ENCODE measurements around the gene CORO1C. TPM values are rescaled to one million over a fixed set of nuclear protein-coding genes. Genes with fewer than 3 reads are reported as not detected.
A peak's percentile ranks its signal among the peaks of the same experiment; 100 is the strongest.

The CORO1C gene
- total and polyA plus RNA-seq, 4 experiments from 2014 or later: 8.0 to 12.6 (median 11.1) TPM

DNA sequence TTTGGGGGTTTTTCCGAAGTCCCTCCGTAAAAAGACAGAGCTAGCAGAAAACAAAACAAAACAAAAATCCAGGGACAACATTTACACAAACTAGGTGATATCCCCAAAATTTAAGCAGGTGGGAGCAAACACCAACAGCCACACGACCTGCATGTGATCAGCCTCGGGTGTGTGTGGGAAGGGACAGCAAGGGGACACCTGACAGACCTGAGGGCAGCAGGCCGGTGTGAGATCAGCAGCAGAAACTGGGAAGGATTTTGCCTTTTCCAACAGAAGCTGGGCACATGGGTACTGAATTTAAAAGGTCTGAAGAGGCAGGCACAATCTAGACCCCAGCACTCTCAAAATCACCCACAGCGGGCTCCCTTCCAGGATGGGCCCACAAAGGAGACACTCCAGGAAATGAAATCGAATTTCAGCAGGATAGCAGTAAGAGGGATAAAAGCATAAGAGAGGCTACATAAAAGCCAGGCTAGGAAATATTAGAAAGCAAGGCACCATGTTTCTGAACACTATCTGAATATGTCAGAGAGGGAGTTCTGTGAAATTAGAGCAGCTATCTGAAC, 61.2 kb downstream of the CORO1C start:
- no peaks in the 10 kb centered on the region for H3K4me1 Mint-ChIP-seq
- no peak overlapping the region for H3K4me3 ChIP-seq (ENCODE audit: low read length in 2 of 2)
- intact Hi-C loops (cut with micrococcal nuclease): no loop called here
- DNase-seq: no peak
- H3K27ac ChIP-seq (ENCODE audit: low read depth, low read length): no peak overlapping the region
- no peaks in the 10 kb centered on the region for H3K36me3 Mint-ChIP-seq
- ChIA-PET CTCF (ENCODE audit: partially characterized antibody) (interaction anchor here (1.3 to 14.3 kb wide), 3 partner anchors 24 to 133 kb away, joined by 5 to 368 read pairs (median 12); no protein-coding TSS in a partner anchor), POLR2A (ENCODE audit: partially characterized antibody) (no interaction called here)
- H3K36me3 ChIP-seq (ENCODE audit: insufficient read depth, low read length): no peaks in the 10 kb centered on the region
- H3K4me3 Mint-ChIP-seq: no peak overlapping the region
- no peaks in the 10 kb centered on the region for H3K9me3 Mint-ChIP-seq
- no peaks in the 10 kb centered on the region for H3K27me3 Mint-ChIP-seq
- H3K4me1 ChIP-seq (ENCODE audit: insufficient read depth, low read length): peaks cover 2% of the 10 kb centered on the region
- no peak overlapping the region for H3K27ac Mint-ChIP-seq
- H3K27me3 ChIP-seq (ENCODE audit: insufficient read depth, low read length): no peaks in the 10 kb centered on the region
- no peaks in the 10 kb centered on the region for H3K9me3 ChIP-seq (ENCODE audit: control insufficient read depth in 1 of 2, low read length in 2 of 2)

DNA sequence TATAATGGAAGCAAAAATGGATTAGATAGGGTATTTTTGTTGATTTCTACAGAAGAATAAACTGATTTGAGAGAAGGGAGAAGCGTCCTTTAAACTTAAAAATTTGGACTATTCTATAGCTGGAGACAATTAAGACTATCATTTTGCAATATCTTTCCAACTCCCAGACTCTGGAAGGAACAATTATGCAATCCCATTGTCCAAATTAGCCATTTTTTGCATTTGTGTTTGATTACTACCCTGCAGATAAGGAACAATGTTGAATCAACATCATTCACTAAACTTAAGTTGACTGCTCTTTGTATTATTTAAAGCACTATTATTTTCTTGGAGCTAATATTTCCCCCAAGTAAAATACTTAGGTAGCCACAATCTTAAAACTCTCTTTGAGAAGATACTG, 62.8 kb downstream of the CORO1C start:
- Mint-ChIP-seq H3K9me3 (no peaks in the 10 kb centered on the region), H3K27me3 (no peaks in the 10 kb centered on the region), H3K4me3 (no peak overlapping the region), H3K27ac (peak overlapping the region in 1 of 7 donors; percentile 17), H3K4me1 (peaks cover 7 to 10% (median 9%) of the 10 kb centered on the region in 4 donors), H3K36me3 (no peaks in the 10 kb centered on the region)
- no peaks in the 10 kb centered on the region for H3K36me3 ChIP-seq (ENCODE audit: insufficient read depth, low read length)
- H3K27me3 ChIP-seq (ENCODE audit: insufficient read depth, low read length): no peaks in the 10 kb centered on the region
- ChIA-PET POLR2A (ENCODE audit: partially characterized antibody) (no interaction called here), CTCF (ENCODE audit: partially characterized antibody) (interaction anchor here (0.9 to 14.3 kb wide), 5 partner anchors 22 to 284 kb away, joined by 3 to 368 read pairs (median 5); no protein-coding TSS in a partner anchor)
- intact Hi-C loops (cut with micrococcal nuclease): no loop called here
- no peak overlapping the region for H3K27ac ChIP-seq (ENCODE audit: low read depth, low read length)
- DNase-seq: no peak
- no peak overlapping the region for H3K4me3 ChIP-seq (ENCODE audit: low read length in 2 of 2)
- no peaks in the 10 kb centered on the region for H3K9me3 ChIP-seq (ENCODE audit: control insufficient read depth in 1 of 2, low read length in 2 of 2)
- peaks cover 14% of the 10 kb centered on the region for H3K4me1 ChIP-seq (ENCODE audit: insufficient read depth, low read length)

DNA sequence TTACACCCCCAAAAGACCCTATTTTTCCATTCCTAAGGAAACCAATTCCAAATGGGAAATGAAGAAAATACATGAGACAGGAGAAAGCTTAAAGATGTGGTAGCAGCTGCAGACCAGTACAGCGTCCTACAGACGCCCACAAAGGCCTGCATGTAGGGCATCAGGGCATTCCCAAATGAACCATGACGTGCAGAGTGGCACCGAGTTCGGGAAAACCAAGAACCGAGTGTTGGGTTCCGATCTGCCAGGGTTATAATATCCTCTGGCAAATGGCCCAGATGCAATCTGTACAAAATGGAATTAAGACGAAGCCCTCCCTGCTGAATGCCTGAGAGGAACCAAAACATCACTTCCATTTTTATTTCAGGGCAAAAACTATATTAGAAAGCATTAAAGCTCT, 63.3 kb downstream of the CORO1C start:
- Mint-ChIP-seq H3K9me3 (no peaks in the 10 kb centered on the region), H3K4me3 (no peak overlapping the region), H3K27ac (no peak overlapping the region), H3K36me3 (no peaks in the 10 kb centered on the region), H3K27me3 (no peaks in the 10 kb centered on the region), H3K4me1 (peaks cover 9 to 10% (median 9%) of the 10 kb centered on the region in 4 donors)
- H3K4me1 ChIP-seq (ENCODE audit: insufficient read depth, low read length): peaks cover 14% of the 10 kb centered on the region
- H3K27me3 ChIP-seq (ENCODE audit: insufficient read depth, low read length): no peaks in the 10 kb centered on the region
- ChIA-PET POLR2A (ENCODE audit: partially characterized antibody) (no interaction called here), CTCF (ENCODE audit: partially characterized antibody) (interaction anchor here (3.1 to 14.3 kb wide), 2 partner anchors 50 to 135 kb away, joined by 12 to 368 read pairs; no protein-coding TSS in a partner anchor)
- H3K9me3 ChIP-seq (ENCODE audit: control insufficient read depth in 1 of 2, low read length in 2 of 2): no peaks in the 10 kb centered on the region
- H3K4me3 ChIP-seq (ENCODE audit: low read length in 2 of 2): no peak overlapping the region
- intact Hi-C loops (cut with micrococcal nuclease): no loop called here
- no peaks in the 10 kb centered on the region for H3K36me3 ChIP-seq (ENCODE audit: insufficient read depth, low read length)
- no peak for DNase-seq
- H3K27ac ChIP-seq (ENCODE audit: low read depth, low read length): no peak overlapping the region

DNA sequence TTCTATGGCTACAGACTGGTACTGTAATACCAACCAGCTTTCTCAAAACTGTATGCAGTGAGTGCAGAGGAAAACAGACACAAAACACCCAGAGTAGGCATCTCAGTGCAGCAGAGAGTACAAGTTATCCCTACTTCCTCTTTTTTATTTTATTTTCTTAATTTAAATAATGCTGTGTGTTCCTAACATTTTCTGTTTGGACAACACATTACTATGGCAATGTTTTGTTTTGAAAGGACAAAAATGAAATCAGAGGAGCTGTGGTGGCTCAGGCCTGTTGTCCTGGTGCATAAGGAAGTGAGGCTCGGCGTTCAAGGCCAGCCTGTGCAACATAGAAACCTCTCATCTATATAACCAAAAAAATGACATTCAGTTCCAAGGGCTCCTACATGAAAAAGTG, 64.0 kb downstream of the CORO1C start:
- CTCF ChIA-PET (ENCODE audit: partially characterized antibody): interaction anchor here (1.2 to 14.3 kb wide), 6 partner anchors 12 to 136 kb away, joined by 4 to 368 read pairs (median 7); partner anchors contain the start of gene ISCU
- Histone ChIP-seq H3K27ac (ENCODE audit: low read depth, low read length) (no peak overlapping the region), H3K36me3 (ENCODE audit: insufficient read depth, low read length) (no peaks in the 10 kb centered on the region), H3K4me1 (ENCODE audit: insufficient read depth, low read length) (peaks cover 14% of the 10 kb centered on the region), H3K4me3 (ENCODE audit: low read length in 2 of 2) (no peak overlapping the region), H3K9me3 (ENCODE audit: control insufficient read depth in 1 of 2, low read length in 2 of 2) (no peaks in the 10 kb centered on the region), H3K27me3 (ENCODE audit: insufficient read depth, low read length) (no peaks in the 10 kb centered on the region)
- DNase-seq: no peak
- Mint-ChIP-seq H3K4me1 (peaks cover 9 to 10% (median 9%) of the 10 kb centered on the region in 4 donors), H3K36me3 (no peaks in the 10 kb centered on the region), H3K4me3 (no peak overlapping the region), H3K9me3 (no peaks in the 10 kb centered on the region), H3K27ac (no peak overlapping the region), H3K27me3 (no peaks in the 10 kb centered on the region)
- POLR2A ChIA-PET (ENCODE audit: partially characterized antibody): interaction anchor here (0.5 to 1.7 kb wide), 3 partner anchors 35 to 136 kb away, joined by 3 to 6 read pairs (median 6); partner anchors contain the start of gene SELPLG
- intact Hi-C loops (cut with micrococcal nuclease): no loop called here

DNA sequence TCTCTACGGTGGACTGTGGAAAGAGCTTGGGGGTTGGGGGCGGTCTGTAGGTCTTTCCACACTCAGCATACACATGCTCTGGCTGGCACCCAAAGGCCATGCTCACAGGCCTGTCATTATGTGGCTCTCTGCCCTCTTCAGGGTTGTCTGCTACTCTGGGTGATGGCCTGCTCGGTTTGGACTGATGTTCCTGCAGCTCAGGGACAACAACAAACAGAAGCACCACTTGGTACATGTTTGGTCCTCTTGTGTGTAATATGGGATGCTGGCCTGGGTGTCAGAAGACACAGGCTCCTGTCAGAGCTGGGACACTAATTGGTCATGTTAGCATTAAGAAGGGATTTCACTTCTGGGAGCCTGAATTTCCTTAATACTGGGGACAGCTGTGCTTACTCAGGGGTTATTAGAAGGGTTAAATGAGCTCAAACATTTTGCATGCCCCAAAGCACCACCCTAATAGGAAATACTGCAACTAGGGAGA, 64.9 kb downstream of the CORO1C start:
- H3K27ac Mint-ChIP-seq: no peak overlapping the region
- no peak overlapping the region for H3K4me3 Mint-ChIP-seq
- no peak overlapping the region for H3K4me3 ChIP-seq (ENCODE audit: low read length in 2 of 2)
- H3K27me3 Mint-ChIP-seq: no peaks in the 10 kb centered on the region
- ChIA-PET POLR2A (ENCODE audit: partially characterized antibody) (interaction anchor here (0.5 to 1.7 kb wide), 5 partner anchors 34 to 172 kb away, joined by 3 to 6 read pairs (median 3); partner anchors contain the start of gene SELPLG), CTCF (ENCODE audit: partially characterized antibody) (interaction anchor here (0.7 to 14.3 kb wide), 15 partner anchors 13 to 284 kb away, joined by 3 to 368 read pairs (median 4); partner anchors contain the start of gene ISCU)
- no peaks in the 10 kb centered on the region for H3K9me3 Mint-ChIP-seq
- H3K4me1 ChIP-seq (ENCODE audit: insufficient read depth, low read length): peaks cover 14% of the 10 kb centered on the region
- H3K36me3 ChIP-seq (ENCODE audit: insufficient read depth, low read length): no peaks in the 10 kb centered on the region
- no peak overlapping the region for H3K27ac ChIP-seq (ENCODE audit: low read depth, low read length)
- intact Hi-C loops (cut with micrococcal nuclease): no loop called here
- peaks cover 9 to 10% (median 9%) of the 10 kb centered on the region in 4 donors for H3K4me1 Mint-ChIP-seq
- no peaks in the 10 kb centered on the region for H3K9me3 ChIP-seq (ENCODE audit: control insufficient read depth in 1 of 2, low read length in 2 of 2)
- no peaks in the 10 kb centered on the region for H3K36me3 Mint-ChIP-seq
- DNase-seq: no peak
- H3K27me3 ChIP-seq (ENCODE audit: insufficient read depth, low read length): no peaks in the 10 kb centered on the region

DNA sequence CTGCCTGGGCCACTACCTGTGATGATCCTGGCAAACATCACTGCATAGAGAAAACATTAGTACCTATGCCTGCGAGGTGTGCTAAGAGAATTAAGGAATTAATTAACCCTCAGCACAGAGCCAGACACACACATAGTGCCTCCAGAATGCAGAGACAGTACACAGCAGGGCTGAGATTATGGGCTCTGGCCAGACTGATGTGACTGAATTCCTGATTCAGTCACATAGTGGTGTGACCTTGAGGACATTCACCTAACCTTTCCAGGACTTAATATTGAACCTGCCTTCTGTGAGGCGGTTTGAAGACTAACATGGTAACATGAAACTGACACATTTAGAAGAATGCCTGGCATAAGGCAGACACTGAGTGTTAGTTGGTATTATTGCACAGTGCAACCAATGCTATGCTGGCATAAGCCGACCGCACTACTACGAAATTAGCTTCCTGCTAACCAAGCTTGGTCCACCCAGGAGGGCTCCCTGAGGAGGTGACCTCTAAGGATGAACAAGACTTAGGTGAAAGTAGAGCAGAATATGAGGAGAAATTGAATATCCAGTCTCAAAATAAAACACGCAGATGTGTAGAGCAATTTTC, 65.6 kb downstream of the CORO1C start:
- no peak overlapping the region for H3K4me3 Mint-ChIP-seq
- Histone ChIP-seq H3K36me3 (ENCODE audit: insufficient read depth, low read length) (no peaks in the 10 kb centered on the region), H3K4me3 (ENCODE audit: low read length in 2 of 2) (no peak overlapping the region), H3K4me1 (ENCODE audit: insufficient read depth, low read length) (peaks cover 14% of the 10 kb centered on the region), H3K9me3 (ENCODE audit: control insufficient read depth in 1 of 2, low read length in 2 of 2) (no peaks in the 10 kb centered on the region), H3K27me3 (ENCODE audit: insufficient read depth, low read length) (no peaks in the 10 kb centered on the region), H3K27ac (ENCODE audit: low read depth, low read length) (no peak overlapping the region)
- no peak for DNase-seq
- CTCF ChIA-PET (ENCODE audit: partially characterized antibody): interaction anchor here (0.7 to 14.3 kb wide), 38 partner anchors 12 to 429 kb away, joined by 3 to 368 read pairs (median 6); partner anchors contain the start of genes ALKBH2, ISCU, SART3 and SELPLG
- no peaks in the 10 kb centered on the region for H3K27me3 Mint-ChIP-seq
- peak overlapping the region in 1 of 7 donors; percentile 46 for H3K27ac Mint-ChIP-seq
- no peaks in the 10 kb centered on the region for H3K9me3 Mint-ChIP-seq
- POLR2A ChIA-PET (ENCODE audit: partially characterized antibody): interaction anchor here (0.8 to 2.9 kb wide), 7 partner anchors 26 to 173 kb away, joined by 3 to 48 read pairs (median 6); partner anchors contain the start of genes ISCU, SART3 and SELPLG
- H3K36me3 Mint-ChIP-seq: no peaks in the 10 kb centered on the region
- intact Hi-C loops (cut with micrococcal nuclease): loop anchor here (1.0 to 2.0 kb wide), 3 partner anchors 25 to 66 kb away; partner anchors contain the start of gene CORO1C
- peaks cover 9 to 10% (median 9%) of the 10 kb centered on the region in 4 donors for H3K4me1 Mint-ChIP-seq
